ENCODE data around the gene PPA2. TPM values are rescaled to one million over a fixed set of nuclear protein-coding genes. Genes with fewer than 3 reads are reported as not detected.
"Not testable (repeated sequence)": the region's sequence is repeated elsewhere in the genome, so short reads cannot be mapped to it uniquely, and the experiment has no call there.

The PPA2 gene
- total RNA-seq, 1 donor from 2014 or later, result 118 TPM

DNA sequence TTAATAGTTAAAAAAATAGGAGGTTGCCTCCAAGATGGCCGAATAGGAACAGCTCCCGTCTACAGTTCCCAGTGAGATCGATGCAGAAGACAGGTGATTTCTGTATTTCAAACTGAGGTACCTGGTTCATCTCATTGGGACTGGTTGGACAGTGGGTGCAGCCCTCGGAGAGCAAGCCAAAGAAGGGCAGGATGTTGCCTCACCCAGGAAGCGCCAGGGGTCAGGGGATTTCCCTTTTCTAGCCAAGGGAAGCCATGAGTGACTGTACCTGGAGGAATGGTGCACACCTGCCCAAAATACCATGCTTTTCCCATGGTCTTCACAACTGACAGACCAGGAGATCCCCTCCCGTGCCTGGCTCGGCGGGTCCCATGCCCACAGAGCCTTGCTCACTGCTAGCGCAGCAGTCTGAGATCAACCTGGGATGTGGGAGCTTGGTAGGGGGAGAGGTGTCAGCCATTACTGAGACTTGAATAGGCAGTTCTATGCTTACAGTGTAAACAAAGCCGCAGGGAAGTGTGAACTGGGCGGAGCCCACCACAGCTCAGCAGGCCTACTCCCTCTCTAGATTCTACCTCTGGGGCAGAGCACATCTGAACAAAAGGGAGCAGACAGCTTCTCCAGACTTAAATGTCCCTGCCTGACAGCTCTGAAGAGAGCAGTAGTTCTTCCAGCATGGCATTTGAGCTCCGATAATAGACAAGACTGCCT, 47.5 kb downstream of the PPA2 start:
- no peaks in the 10 kb centered on the region for H3K4me1 ChIP-seq
- H3K27me3 ChIP-seq, result no peaks in the 10 kb centered on the region
- H3K27ac ChIP-seq, result no peak overlapping the region
- no peak overlapping the region for H3K4me3 ChIP-seq
- H3K36me3 ChIP-seq, result peaks cover 0 to 22% of the 10 kb centered on the region in 2 donors
- H3K9me3 ChIP-seq, result no peaks in the 10 kb centered on the region
- TF ChIP-seq POLR2A (IDR thresholded peaks at IDR 0.05), result no peak
- TF ChIP-seq, protein P1, sequence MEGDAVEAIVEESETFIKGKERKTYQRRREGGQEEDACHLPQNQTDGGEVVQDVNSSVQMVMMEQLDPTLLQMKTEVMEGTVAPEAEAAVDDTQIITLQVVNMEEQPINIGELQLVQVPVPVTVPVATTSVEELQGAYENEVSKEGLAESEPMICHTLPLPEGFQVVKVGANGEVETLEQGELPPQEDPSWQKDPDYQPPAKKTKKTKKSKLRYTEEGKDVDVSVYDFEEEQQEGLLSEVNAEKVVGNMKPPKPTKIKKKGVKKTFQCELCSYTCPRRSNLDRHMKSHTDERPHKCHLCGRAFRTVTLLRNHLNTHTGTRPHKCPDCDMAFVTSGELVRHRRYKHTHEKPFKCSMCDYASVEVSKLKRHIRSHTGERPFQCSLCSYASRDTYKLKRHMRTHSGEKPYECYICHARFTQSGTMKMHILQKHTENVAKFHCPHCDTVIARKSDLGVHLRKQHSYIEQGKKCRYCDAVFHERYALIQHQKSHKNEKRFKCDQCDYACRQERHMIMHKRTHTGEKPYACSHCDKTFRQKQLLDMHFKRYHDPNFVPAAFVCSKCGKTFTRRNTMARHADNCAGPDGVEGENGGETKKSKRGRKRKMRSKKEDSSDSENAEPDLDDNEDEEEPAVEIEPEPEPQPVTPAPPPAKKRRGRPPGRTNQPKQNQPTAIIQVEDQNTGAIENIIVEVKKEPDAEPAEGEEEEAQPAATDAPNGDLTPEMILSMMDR (IDR thresholded peaks at IDR 0.05), result no peak
- no peak for TF ChIP-seq POLR2AphosphoS5 (IDR thresholded peaks at IDR 0.05; ENCODE audit: insufficient read depth in 1 of 2, low read depth in 1 of 2)
- no peak for DNase-seq (ENCODE audit: extremely low spot score in 2 of 2)
- intact Hi-C loops (cut with DNase I), result no loop called here

DNA sequence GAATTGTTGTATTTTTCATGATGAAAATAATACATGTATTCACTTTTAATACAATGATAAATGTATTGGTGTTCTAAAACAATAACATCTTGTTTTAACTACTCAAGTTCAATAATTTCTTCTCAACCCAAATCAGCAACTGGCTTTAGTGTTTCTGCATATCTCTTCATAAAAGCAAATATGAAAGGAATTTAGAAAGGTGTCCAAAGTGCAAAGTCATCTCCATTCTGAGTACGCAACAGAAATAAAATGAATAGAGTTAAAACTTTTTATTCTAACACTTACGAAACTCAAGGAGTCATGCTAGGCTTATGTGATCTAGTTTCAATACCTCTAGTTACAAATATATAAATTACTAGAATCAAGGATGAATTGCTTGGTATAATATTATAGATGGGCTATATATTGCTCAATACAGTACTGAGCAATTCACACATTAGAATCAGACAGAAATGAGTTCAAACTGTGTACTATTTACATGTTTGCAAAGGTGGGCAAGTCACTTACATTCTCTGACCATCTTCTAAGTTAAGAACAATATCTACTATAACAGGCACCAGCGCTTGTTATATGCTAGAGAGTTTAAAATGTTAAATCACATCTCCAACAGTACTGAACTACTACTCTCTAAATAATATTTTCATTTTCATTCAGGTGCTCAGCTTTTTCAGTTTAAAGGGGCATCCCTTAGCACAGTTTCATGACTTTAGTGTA, 51.5 kb downstream of the PPA2 start:
- DNase-seq (ENCODE audit: extremely low spot score in 2 of 2), result no peak
- H3K36me3 ChIP-seq, result peaks cover 0 to 14% of the 10 kb centered on the region in 2 donors
- intact Hi-C loops (cut with DNase I), result no loop called here

DNA sequence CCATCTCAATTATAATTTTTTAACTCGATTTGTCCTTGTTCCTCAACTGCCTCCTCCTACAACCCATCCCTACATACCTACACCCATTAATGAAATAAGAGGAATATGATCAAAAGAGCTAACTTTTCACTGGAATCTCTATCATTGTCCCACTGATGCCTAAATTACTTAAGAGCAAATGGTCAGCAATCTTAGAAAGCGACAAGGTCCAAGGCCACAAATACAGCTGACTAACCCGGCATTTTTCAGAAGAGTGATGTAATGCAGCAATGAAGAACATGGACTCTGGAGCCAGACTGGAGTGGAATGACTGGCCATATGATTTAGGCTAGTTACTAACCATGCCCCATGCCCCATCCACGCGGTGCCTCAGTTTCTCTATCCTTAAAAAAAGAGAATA, 56.2 kb downstream of the PPA2 start:
- intact Hi-C loops (cut with DNase I), result no loop called here
- H3K36me3 ChIP-seq, result peaks cover 0 to 8% of the 10 kb centered on the region in 2 donors
- H3K9me3 ChIP-seq, result no peaks in the 10 kb centered on the region
- no peak overlapping the region for H3K27ac ChIP-seq
- H3K4me3 ChIP-seq, result no peak overlapping the region
- DNase-seq (ENCODE audit: extremely low spot score in 2 of 2), result no peak
- no peaks in the 10 kb centered on the region for H3K4me1 ChIP-seq
- TF ChIP-seq POLR2A (IDR thresholded peaks at IDR 0.05) (no peak), POLR2AphosphoS5 (IDR thresholded peaks at IDR 0.05; ENCODE audit: insufficient read depth in 1 of 2, low read depth in 1 of 2) (no peak)
- TF ChIP-seq, protein P1 (IDR thresholded peaks at IDR 0.05), result no peak
- H3K27me3 ChIP-seq, result no peaks in the 10 kb centered on the region

More for the DNA sequence above, 51.5 kb downstream of the PPA2 start:
- TF ChIP-seq, protein P1 (IDR thresholded peaks at IDR 0.05), result no peak
- no peak for TF ChIP-seq POLR2A (IDR thresholded peaks at IDR 0.05)
- no peak for TF ChIP-seq POLR2AphosphoS5 (IDR thresholded peaks at IDR 0.05; ENCODE audit: insufficient read depth in 1 of 2, low read depth in 1 of 2)
- Histone ChIP-seq H3K27me3 (no peaks in the 10 kb centered on the region), H3K9me3 (no peaks in the 10 kb centered on the region), H3K4me3 (no peak overlapping the region), H3K27ac (no peak overlapping the region), H3K4me1 (no peaks in the 10 kb centered on the region)

DNA sequence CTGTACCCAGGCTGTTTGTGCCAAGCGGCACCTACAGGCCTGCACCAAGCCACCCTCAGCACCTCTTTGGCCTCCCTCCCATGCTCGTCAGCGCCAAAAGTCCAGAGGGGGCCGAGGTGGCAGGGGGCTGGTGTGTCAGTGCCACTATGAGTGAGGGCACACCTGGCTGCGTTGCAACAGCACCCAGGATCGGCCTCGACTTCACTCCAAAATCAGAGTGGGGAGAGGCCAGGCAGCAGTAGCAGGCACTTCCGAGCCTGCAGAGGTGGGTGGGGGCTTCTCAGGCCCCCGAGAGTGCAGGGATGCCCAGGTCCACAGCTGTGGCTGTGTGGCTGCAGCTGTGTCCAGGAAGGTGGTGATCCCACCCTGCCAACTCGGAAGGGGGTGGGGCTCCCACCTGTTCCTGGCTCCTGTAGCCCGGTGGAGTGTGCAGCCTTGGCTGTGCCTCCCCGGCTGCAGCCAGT, 58.5 kb downstream of the PPA2 start:
- Histone ChIP-seq H3K4me1 (no peaks in the 10 kb centered on the region), H3K4me3 (no peak overlapping the region), H3K9me3 (no peaks in the 10 kb centered on the region), H3K27me3 (no peaks in the 10 kb centered on the region), H3K27ac (no peak overlapping the region), H3K36me3 (peaks cover 0 to 8% of the 10 kb centered on the region in 2 donors)
- intact Hi-C loops (cut with DNase I), result no loop called here
- DNase-seq (ENCODE audit: extremely low spot score in 2 of 2), result no peak
- TF ChIP-seq POLR2A (IDR thresholded peaks at IDR 0.05) (no peak), POLR2AphosphoS5 (IDR thresholded peaks at IDR 0.05; ENCODE audit: insufficient read depth in 1 of 2, low read depth in 1 of 2) (no peak)
- TF ChIP-seq, protein P1 (IDR thresholded peaks at IDR 0.05), result no peak

DNA sequence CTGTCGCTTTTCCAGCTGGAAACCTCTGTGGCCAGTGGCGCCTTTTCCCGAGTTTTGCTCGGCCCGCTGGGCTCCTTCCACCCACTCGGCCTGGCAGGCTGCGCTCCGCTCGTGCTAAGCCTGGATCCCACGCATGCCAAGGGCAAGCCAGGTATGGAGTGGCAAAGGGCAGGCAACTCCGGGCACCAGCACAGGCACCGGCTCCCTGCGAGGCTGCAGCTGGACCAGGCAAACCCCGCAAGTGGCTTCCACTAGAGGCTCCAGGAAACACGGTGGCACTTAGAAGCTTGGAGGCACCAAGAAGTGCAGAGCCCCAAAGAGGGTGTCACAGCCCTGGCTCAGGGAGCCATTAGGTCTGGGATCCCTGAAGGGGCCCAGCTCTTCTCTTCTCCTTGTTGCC, 59.5 kb downstream of the PPA2 start:
- H3K36me3 ChIP-seq, result peaks cover 0 to 3% of the 10 kb centered on the region in 2 donors
- DNase-seq (ENCODE audit: extremely low spot score in 2 of 2), result no peak
- no peaks in the 10 kb centered on the region for H3K4me1 ChIP-seq
- no peak overlapping the region for H3K27ac ChIP-seq
- no peak overlapping the region for H3K4me3 ChIP-seq
- no peaks in the 10 kb centered on the region for H3K9me3 ChIP-seq
- intact Hi-C loops (cut with DNase I), result no loop called here
- TF ChIP-seq, protein P1 (IDR thresholded peaks at IDR 0.05), result no peak
- TF ChIP-seq POLR2AphosphoS5 (IDR thresholded peaks at IDR 0.05; ENCODE audit: insufficient read depth in 1 of 2, low read depth in 1 of 2), result no peak
- TF ChIP-seq POLR2A (IDR thresholded peaks at IDR 0.05), result no peak
- H3K27me3 ChIP-seq, result no peaks in the 10 kb centered on the region

DNA sequence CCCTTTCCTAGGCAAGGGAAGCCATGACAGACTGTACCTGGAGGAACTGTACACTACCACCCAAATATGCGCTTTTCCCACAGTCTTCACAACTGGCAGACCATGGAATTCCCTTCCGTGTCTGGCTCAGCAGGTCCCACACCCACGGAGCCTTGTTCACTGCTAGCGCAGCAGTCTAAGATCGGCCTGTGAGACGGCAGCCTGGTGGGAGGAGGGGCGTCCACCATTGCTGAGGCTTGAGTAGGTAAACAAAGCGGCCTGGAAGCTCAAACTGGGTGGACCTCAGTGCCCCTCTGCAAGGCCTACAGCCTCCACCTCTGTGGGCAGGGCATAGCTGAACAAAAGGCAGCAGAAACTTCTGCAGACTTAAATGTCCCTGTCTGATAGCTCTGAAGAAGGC, 64.7 kb downstream of the PPA2 start:
- DNase-seq (ENCODE audit: extremely low spot score in 2 of 2); intact Hi-C loops (cut with DNase I); H3K27ac ChIP-seq; H3K4me3 ChIP-seq; H3K4me1 ChIP-seq; H3K27me3 ChIP-seq; H3K9me3 ChIP-seq: not testable (repeated sequence)
- H3K36me3 ChIP-seq, result peaks cover 0 to 13% of the 10 kb centered on the region in 2 donors

Measured in vagina (tissue), 2 donors.